GM19023 (cell line): ENCODE measurements around the gene MDFI.

Experiments
- ATAC-seq: cut with Tn5 transposase; IDR thresholded peaks from one replicate; pipeline ENCODE4 v1.9.1; 2021; ENCODE audit warnings: mild to moderate bottlenecking, moderate library complexity; ENCODE audit not compliant: unreplicated experiment

Gene MDFI

GRCh38 chr6:41670703-41671360, 32.6 kb downstream of the MDFI start:
- ATAC-seq = no peak

GRCh38 chr6:41671376-41671775, 33.1 kb downstream of the MDFI start:
- ATAC-seq = no peak

GRCh38 chr6:41672016-41672415, 33.7 kb downstream of the MDFI start:
- ATAC-seq = no peak

GRCh38 chr6:41672816-41673703, 34.8 kb downstream of the MDFI start:
- no peak for ATAC-seq

GRCh38 chr6:41673704-41674000, 35.4 kb downstream of the MDFI start:
- no peak for ATAC-seq

GRCh38 chr6:41674231-41675000, 36.1 kb downstream of the MDFI start:
- no peak for ATAC-seq

- no peak for ATAC-seq
Observed at GRCh38 chr6:41675176-41675775, 37.0 kb downstream of the MDFI start.

- ATAC-seq = no peak
Observed at GRCh38 chr6:41675992-41676391, 37.7 kb downstream of the MDFI start.

GRCh38 chr6:41676431-41676830, 38.2 kb downstream of the MDFI start:
- no peak for ATAC-seq

- no peak for ATAC-seq
Observed at GRCh38 chr6:41677124-41677921, 39.1 kb downstream of the MDFI start.

GRCh38 chr6:41678511-41679084, 40.3 kb downstream of the MDFI start:
- no peak for ATAC-seq

- ATAC-seq = no peak
Observed at GRCh38 chr6:41679696-41680095, 41.4 kb downstream of the MDFI start.

- no peak for ATAC-seq
Observed at GRCh38 chr6:41680182-41680965, 42.1 kb downstream of the MDFI start.

GRCh38 chr6:41682056-41682477, 43.8 kb downstream of the MDFI start:
- peak; percentile 37 for ATAC-seq

- no peak for ATAC-seq
Observed at GRCh38 chr6:41682497-41683272, 44.4 kb downstream of the MDFI start.

GRCh38 chr6:41683273-41683522, 44.9 kb downstream of the MDFI start:
- ATAC-seq = peak; percentile 6

GRCh38 chr6:41683523-41684310, 45.4 kb downstream of the MDFI start:
- peak; percentile 68 for ATAC-seq
